Testis (tissue), 3 donors: ENCODE measurements around the gene CCNYL1. TPM values are rescaled to one million over a fixed set of nuclear protein-coding genes. Genes with fewer than 3 reads are reported as not detected.
"Not testable (repeated sequence)": the region's sequence is repeated elsewhere in the genome, so short reads cannot be mapped to it uniquely, and the experiment has no call there.

Source experiments
- DNase-seq: peaks from one replicate; pipeline ENCODE4 v3.0.0-alpha.2; 2019
- H3K27ac ChIP-seq, 2 donors: fragments of 200-600 bp; sonication (generic); one replicate each; pipeline ENCODE4 v1.5.1; 2019
- H3K27me3 ChIP-seq: fragments of 200-600 bp; sonication (generic); one replicate; pipeline ENCODE4 v1.5.1; 2019
- H3K36me3 ChIP-seq: fragments of 200-600 bp; sonication (generic); one replicate; pipeline ENCODE4 v1.5.1; 2017; ENCODE audit warnings: low read depth; ENCODE audit errors: missing control alignments
- H3K4me1 ChIP-seq: fragments of 200-600 bp; sonication (generic); one replicate; pipeline ENCODE4 v1.5.1; 2019
- H3K4me3 ChIP-seq, 2 donors: fragments of 200-600 bp; sonication (generic); one replicate each; pipeline ENCODE4 v1.5.1; 2017 to 2019
- H3K9me3 ChIP-seq: fragments of 200-600 bp; sonication (generic); one replicate; pipeline ENCODE4 v1.5.1; 2017
- CTCF ChIP-seq, 3 experiments: fragments of 450-650 bp in 2 of 3; fragments of 200-600 bp in 1 of 3; sonication (generic) in 1 of 3; IDR thresholded peaks; one replicate each; pipeline ENCODE4 v1.5.1; 2016 to 2019; ENCODE audit warnings: antibody characterized with exemption in 3 of 3, mild to moderate bottlenecking in 2 of 3, moderate library complexity in 1 of 3
- POLR2A ChIP-seq: fragments of 450-650 bp; IDR thresholded peaks from one replicate; pipeline ENCODE4 v1.6.1; 2017; ENCODE audit warnings: antibody characterized with exemption, mild to moderate bottlenecking, moderate library complexity
- WGBS, 2 donors: methylation state at CpG; one replicate each; pipeline ENCODE4 v1.1.5; 2018; 5-methylcytosine and 5-hydroxymethylcytosine counted together
- intact Hi-C: fragments of 100-400 bp; cut with DNase I; formaldehyde crosslinking; loops from one replicate; pipeline ENCODE4 v1.15.1; 2023; ENCODE audit warnings: low total_unique reads
- polyA plus RNA-seq: library from polyadenylated mRNA; stranded (reverse); fragments of 350-450 nt; fragmentation: Illumina TruSeq; extraction: RNeasy Lipid Tissue Mini Kit (QIAGEN cat#74804); gene quantifications from one replicate; pipeline ENCODE4 v1.2.3, GENCODE V29; 2014; ENCODE audit warnings: low read depth, low replicate concordance; ENCODE audit not compliant: insufficient read depth
- total RNA-seq, 2 donors: library from RNA; depleted of rRNA; stranded (reverse); fragments of >200 nt; gene quantifications; one replicate each; pipeline ENCODE4 v1.2.3, GENCODE V29; 2016

Gene CCNYL1
- total and polyA plus RNA-seq, 3 donors from 2014 or later, result 13.8 to 32.5 (median 25.6) TPM

- no peak overlapping the region for H3K27ac ChIP-seq
- no peaks in the 10 kb centered on the region for H3K36me3 ChIP-seq
- intact Hi-C loops, result no loop called here
- H3K27me3 ChIP-seq, result no peaks in the 10 kb centered on the region
- WGBS, 2 donors, result 86 to 93% methylated on average over 2 of the region's 2 CpGs
- no peak overlapping the region for H3K4me3 ChIP-seq
- DNase-seq, result no peak
- no peaks in the 10 kb centered on the region for H3K4me1 ChIP-seq
- no peaks in the 10 kb centered on the region for H3K9me3 ChIP-seq
- no peak for TF ChIP-seq POLR2A
- no peak for TF ChIP-seq CTCF (IDR thresholded peaks at IDR 0.05)
These were observed 48.5 kb downstream of the CCNYL1 start for GRCh38 chr2:207759890-207760289.

- Histone ChIP-seq H3K4me1 (no peaks in the 10 kb centered on the region), H3K27ac (no peak overlapping the region), H3K27me3 (no peaks in the 10 kb centered on the region), H3K36me3 (no peaks in the 10 kb centered on the region), H3K4me3 (no peak overlapping the region), H3K9me3 (no peaks in the 10 kb centered on the region)
- WGBS, 2 donors, result 82 to 86% methylated on average over 2 of the region's 2 CpGs
- TF ChIP-seq POLR2A (no peak), CTCF (IDR thresholded peaks at IDR 0.05) (no peak)
- intact Hi-C loops, result no loop called here
- DNase-seq, result no peak
These were observed 49.0 kb downstream of the CCNYL1 start for GRCh38 chr2:207760453-207760852.

GRCh38 chr2:207761426-207761825 lies 50.0 kb downstream of the CCNYL1 start:
- 91 to 96% methylated on average over 3 of the region's 3 CpGs for WGBS, 2 donors
- H3K27me3 ChIP-seq, H3K36me3 ChIP-seq, H3K4me1 ChIP-seq, H3K4me3 ChIP-seq, DNase-seq, intact Hi-C loops, H3K9me3 ChIP-seq, H3K27ac ChIP-seq: not testable (repeated sequence)

- intact Hi-C loops, result no loop called here
- no peak for TF ChIP-seq CTCF (IDR thresholded peaks at IDR 0.05)
- Histone ChIP-seq H3K27ac (no peak overlapping the region), H3K4me3 (no peak overlapping the region), H3K27me3 (no peaks in the 10 kb centered on the region), H3K4me1 (no peaks in the 10 kb centered on the region), H3K9me3 (no peaks in the 10 kb centered on the region), H3K36me3 (no peaks in the 10 kb centered on the region)
- no peak for DNase-seq
- WGBS, 2 donors, result 91 to 96% methylated on average over 8 of the region's 8 CpGs
These were observed 50.7 kb downstream of the CCNYL1 start for GRCh38 chr2:207762146-207762545.

- TF ChIP-seq POLR2A (no peak), CTCF (IDR thresholded peaks at IDR 0.05) (no peak)
- intact Hi-C loops, result no loop called here
- Histone ChIP-seq H3K36me3 (no peaks in the 10 kb centered on the region), H3K9me3 (no peaks in the 10 kb centered on the region), H3K27me3 (no peaks in the 10 kb centered on the region), H3K4me3 (no peak overlapping the region), H3K4me1 (peaks cover 5% of the 10 kb centered on the region), H3K27ac (no peak overlapping the region)
- WGBS, 2 donors, result 93 to 96% methylated on average over 8 of the region's 8 CpGs
- no peak for DNase-seq
These were observed 52.0 kb downstream of the CCNYL1 start for GRCh38 chr2:207763303-207763917.
